NCI-H2081 treated with DMSO at 0.1 percent for 48 hours (cell line): ENCODE results near the gene CARTPT.

Experiments used
- DNase-seq: peaks from one replicate; lab custom pipeline; 2025; lab: John Stamatoyannopoulos, UW

Gene CARTPT

GRCh38 chr5:71737931-71738539 lies 19.0 kb downstream of the CARTPT start:
- DNase-seq: no peak

GRCh38 chr5:71738662-71739361 lies 19.7 kb downstream of the CARTPT start:
- no peak for DNase-seq

DNA sequence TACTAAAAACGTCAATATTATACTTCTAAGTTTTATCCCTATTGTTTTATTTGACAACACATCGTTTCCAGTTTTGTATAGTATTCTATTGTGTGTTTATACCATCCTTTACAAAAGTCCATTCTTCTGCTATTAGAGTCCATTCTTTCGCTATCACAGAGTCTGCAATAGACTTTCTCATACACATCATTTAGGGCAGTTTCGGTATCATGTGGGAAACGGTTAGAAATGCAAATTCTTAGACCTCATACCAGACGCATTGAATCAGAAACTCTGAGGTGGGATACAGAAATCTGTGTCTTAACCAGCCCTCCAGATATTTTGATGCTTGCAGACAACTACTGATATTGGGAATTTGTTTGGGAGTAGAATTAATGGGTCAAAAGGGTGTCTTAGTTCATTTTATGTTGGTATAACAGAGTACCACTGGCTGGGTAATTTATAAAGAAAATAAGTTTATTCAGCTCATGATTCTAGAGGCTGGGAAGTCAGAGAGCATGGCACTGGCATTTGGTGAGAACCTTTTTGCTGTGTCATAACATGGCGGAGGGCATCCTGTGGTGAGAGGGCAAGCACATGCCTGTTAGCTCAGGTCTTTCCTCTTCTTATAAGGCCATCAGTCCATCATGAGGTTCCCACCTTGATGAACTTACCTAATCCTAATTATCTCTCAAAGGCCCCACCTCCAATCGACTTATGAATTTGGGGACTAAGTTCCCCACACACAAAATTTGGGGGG lies 21.1 kb downstream of the CARTPT start:
- no peak for DNase-seq

- no peak for DNase-seq
Observed at GRCh38 chr5:71743155-71743554, 24.1 kb downstream of the CARTPT start.

- no peak for DNase-seq
Observed at GRCh38 chr5:71744009-71744790, 25.1 kb downstream of the CARTPT start.

DNA sequence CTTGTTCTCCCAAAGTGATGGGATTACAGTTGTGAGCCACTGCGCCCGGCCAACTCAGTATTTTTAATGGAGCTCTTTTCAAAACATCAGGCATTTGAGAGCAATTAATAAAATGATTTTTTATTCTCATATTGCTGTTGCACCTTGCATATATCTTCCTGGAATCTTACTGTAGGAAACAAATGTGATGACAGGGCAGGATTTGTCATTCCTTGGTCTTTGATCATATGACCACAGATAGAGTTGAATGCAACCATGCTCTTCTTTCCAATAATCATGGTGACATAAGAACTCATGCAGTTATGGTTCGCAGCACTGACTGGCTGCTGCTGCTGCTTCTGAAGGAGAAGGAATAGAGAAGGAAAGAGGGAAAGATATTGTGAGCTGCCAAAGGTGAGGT lies 28.1 kb downstream of the CARTPT start:
- DNase-seq: no peak

DNA sequence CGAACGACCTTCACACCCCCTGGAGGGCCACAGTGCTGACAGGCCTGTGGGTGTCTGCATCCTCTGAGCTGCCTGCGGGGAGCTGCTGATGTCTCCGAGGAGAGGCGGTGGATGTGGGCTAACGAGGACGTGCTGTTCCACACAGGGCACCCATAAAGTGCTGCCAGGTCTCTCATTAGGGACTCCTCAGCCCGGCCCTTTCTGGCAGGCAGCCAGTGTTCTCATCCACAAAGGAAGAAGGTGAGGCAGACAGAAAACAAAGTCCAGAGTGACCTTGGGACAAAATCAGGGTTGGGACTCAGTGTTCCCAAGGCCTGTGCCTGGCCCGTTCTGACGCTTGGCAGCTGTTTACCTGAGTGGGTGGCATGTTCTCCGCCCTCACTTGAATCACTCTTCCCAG lies 29.3 kb downstream of the CARTPT start:
- DNase-seq: no peak

- DNase-seq: no peak
Observed at GRCh38 chr5:71751422-71751821, 32.3 kb downstream of the CARTPT start.

GRCh38 chr5:71752441-71753190 lies 33.5 kb downstream of the CARTPT start:
- DNase-seq: no peak

- DNase-seq: no peak
Observed at GRCh38 chr5:71757590-71758543, 38.8 kb downstream of the CARTPT start.

- DNase-seq: no peak
Observed at GRCh38 chr5:71762826-71763225, 43.8 kb downstream of the CARTPT start.

- DNase-seq: no peak
Observed at GRCh38 chr5:71767661-71768060, 48.6 kb downstream of the CARTPT start.

GRCh38 chr5:71769287-71769686 lies 50.2 kb downstream of the CARTPT start:
- no peak for DNase-seq

GRCh38 chr5:71770381-71770780 lies 51.3 kb downstream of the CARTPT start:
- DNase-seq: no peak
